DOHH2 (cell line): ENCODE results near the gene GSTA3.

Experiments used
- H3F3A ChIP-seq: fragments of 200-600 bp; sonication (generic), shearing (Covaris generic); 2 replicates; pipeline ENCODE4 v1.6.0; 2016; ENCODE audit warnings: antibody characterized with exemption, mild to moderate bottlenecking; ENCODE audit not compliant: control insufficient read depth, insufficient read depth
- H3K27ac ChIP-seq: fragments of 200-600 bp; sonication (generic); 2 replicates; pipeline ENCODE4 v1.5.1; 2014; ENCODE audit warnings: low read depth, mild to moderate bottlenecking, low read length, moderate library complexity
- H3K27me3 ChIP-seq: fragments of 200-600 bp; sonication (generic); 2 replicates; pipeline ENCODE4 v1.6.1; 2014; ENCODE audit warnings: mild to moderate bottlenecking, low read length, mixed read lengths; ENCODE audit not compliant: control insufficient read depth
- H3K36me3 ChIP-seq: fragments of 200-600 bp; sonication (generic); 2 replicates; pipeline ENCODE4 v1.6.1; 2014; ENCODE audit warnings: mild to moderate bottlenecking, low read length, moderate library complexity, mixed read lengths; ENCODE audit not compliant: control insufficient read depth
- H3K4me1 ChIP-seq: fragments of 200-600 bp; sonication (generic); 2 replicates; pipeline ENCODE4 v1.6.1; 2014; ENCODE audit warnings: mild to moderate bottlenecking, low read length, mixed read lengths; ENCODE audit not compliant: control insufficient read depth
- H3K4me2 ChIP-seq: fragments of 200-600 bp; sonication (generic); 2 replicates; pipeline ENCODE4 v1.6.0; 2014; ENCODE audit warnings: mild to moderate bottlenecking, low read length, moderate library complexity
- H3K4me3 ChIP-seq: fragments of 200-600 bp; sonication (generic); 2 replicates; pipeline ENCODE4 v1.5.1; 2014; ENCODE audit warnings: mild to moderate bottlenecking, low read length, mixed read lengths
- H3K79me2 ChIP-seq: fragments of 200-600 bp; sonication (generic); 2 replicates; pipeline ENCODE4 v1.6.1; 2014; ENCODE audit warnings: mild to moderate bottlenecking, low read length, mixed read lengths; ENCODE audit not compliant: control insufficient read depth
- H3K9me2 ChIP-seq: fragments of 200-600 bp; sonication (generic); replicated peaks from 2 replicates; pipeline ENCODE4 v1.6.1; 2014; ENCODE audit warnings: mild to moderate bottlenecking, low read length, mixed read lengths; ENCODE audit not compliant: control insufficient read depth
- H3K9me3 ChIP-seq: fragments of 200-600 bp; sonication (generic); 2 replicates; pipeline ENCODE4 v1.6.1; 2014; ENCODE audit warnings: antibody characterized with exemption, low read length, mixed read lengths; ENCODE audit not compliant: control insufficient read depth, insufficient read depth
- H4K20me1 ChIP-seq: fragments of 200-600 bp; sonication (generic); 2 replicates; pipeline ENCODE4 v1.6.0; 2014; ENCODE audit warnings: low read depth, mild to moderate bottlenecking, antibody characterized with exemption, low read length, moderate library complexity; ENCODE audit not compliant: control insufficient read depth, insufficient read depth
- CTCF ChIP-seq: fragments of 200-600 bp; sonication (generic); IDR thresholded peaks from one replicate; pipeline ENCODE4 v1.5.1; 2014; ENCODE audit warnings: antibody characterized with exemption, mild to moderate bottlenecking, low read depth, low read length; ENCODE audit not compliant: poor library complexity, severe bottlenecking
- EZH2phosphoT487 ChIP-seq: fragments of 200-600 bp; sonication (generic); IDR thresholded peaks from 2 replicates; pipeline ENCODE4 v1.6.1; 2017; ENCODE audit warnings: borderline replicate concordance, mild to moderate bottlenecking, antibody characterized with exemption, low read length, moderate library complexity, mixed read lengths

The GSTA3 gene

GRCh38 chr6:52929321-52930164 lies 20.0 kb upstream of the GSTA3 start:
- Histone ChIP-seq H3K9me3 (no peaks in the 10 kb centered on the region), H3K79me2 (no peaks in the 10 kb centered on the region), H3K27ac (no peak overlapping the region), H4K20me1 (no peaks in the 10 kb centered on the region), H3K4me3 (no peak overlapping the region), H3K4me2 (no peak overlapping the region), H3F3A (no peaks in the 10 kb centered on the region), H3K4me1 (no peaks in the 10 kb centered on the region), H3K9me2 (no peaks in the 10 kb centered on the region), H3K36me3 (no peaks in the 10 kb centered on the region), H3K27me3 (no peaks in the 10 kb centered on the region)
- TF ChIP-seq CTCF (no peak), EZH2phosphoT487 (no peak)

GRCh38 chr6:52927451-52927850 lies 18.0 kb upstream of the GSTA3 start:
- Histone ChIP-seq H3K27ac (no peak overlapping the region), H3K4me2 (no peak overlapping the region), H3K4me3 (no peak overlapping the region), H3K4me1 (no peaks in the 10 kb centered on the region), H3K9me3 (no peaks in the 10 kb centered on the region), H3K79me2 (no peaks in the 10 kb centered on the region), H3K9me2 (no peaks in the 10 kb centered on the region), H3K27me3 (no peaks in the 10 kb centered on the region), H3F3A (no peaks in the 10 kb centered on the region), H3K36me3 (no peaks in the 10 kb centered on the region), H4K20me1 (no peaks in the 10 kb centered on the region)
- TF ChIP-seq CTCF = no peak

GRCh38 chr6:52925919-52926792 lies 16.7 kb upstream of the GSTA3 start:
- no peaks in the 10 kb centered on the region for H3F3A ChIP-seq
- no peak overlapping the region for H3K4me3 ChIP-seq
- H3K36me3 ChIP-seq = no peaks in the 10 kb centered on the region
- no peaks in the 10 kb centered on the region for H3K4me1 ChIP-seq
- no peaks in the 10 kb centered on the region for H3K27me3 ChIP-seq
- no peak overlapping the region for H3K27ac ChIP-seq
- H3K4me2 ChIP-seq = no peak overlapping the region
- no peaks in the 10 kb centered on the region for H4K20me1 ChIP-seq
- H3K9me3 ChIP-seq = no peaks in the 10 kb centered on the region
- no peaks in the 10 kb centered on the region for H3K79me2 ChIP-seq
- no peak for TF ChIP-seq CTCF
- no peak for TF ChIP-seq EZH2phosphoT487
- H3K9me2 ChIP-seq = no peaks in the 10 kb centered on the region
